NCI-H1417 treated with DMSO at 0.1 percent for 48 hours (cell line): Measurements from ENCODE around the gene CACNA1H.
"Not testable (repeated sequence)": the region's sequence is repeated elsewhere in the genome, so short reads cannot be mapped to it uniquely, and the experiment has no call there.

Experiments
- DNase-seq: peaks from one replicate; lab custom pipeline; 2025; lab: John Stamatoyannopoulos, UW

CACNA1H gene

GRCh38 chr16:1213796-1214372 is 61.0 kb downstream of the CACNA1H start:
- DNase-seq: no peak

GRCh38 chr16:1214719-1215118 is 61.8 kb downstream of the CACNA1H start:
- DNase-seq: no peak

GRCh38 chr16:1215574-1216295 is 62.8 kb downstream of the CACNA1H start:
- no peak for DNase-seq

GRCh38 chr16:1216296-1216619 is 63.4 kb downstream of the CACNA1H start:
- DNase-seq: no peak

- no peak for DNase-seq
Measured at GRCh38 chr16:1216681-1217400, 63.9 kb downstream of the CACNA1H start.

- DNase-seq: no peak
Measured at GRCh38 chr16:1217526-1217925, 64.6 kb downstream of the CACNA1H start.

- DNase-seq: no peak
Measured at GRCh38 chr16:1218061-1218929, 65.4 kb downstream of the CACNA1H start.

GRCh38 chr16:1218930-1219611 is 66.2 kb downstream of the CACNA1H start:
- no peak for DNase-seq

GRCh38 chr16:1220098-1220728 is 67.3 kb downstream of the CACNA1H start:
- no peak for DNase-seq

- no peak for DNase-seq
Measured at GRCh38 chr16:1220841-1221627, 68.1 kb downstream of the CACNA1H start.

- DNase-seq: no peak
Measured at GRCh38 chr16:1221628-1222552, 69.0 kb downstream of the CACNA1H start.

GRCh38 chr16:1222553-1223354 is 69.8 kb downstream of the CACNA1H start:
- DNase-seq: no peak

- DNase-seq: no peak
Measured at GRCh38 chr16:1223355-1224214, 70.7 kb downstream of the CACNA1H start.

- DNase-seq: no peak
Measured at GRCh38 chr16:1224558-1224957, 71.7 kb downstream of the CACNA1H start.

GRCh38 chr16:1225051-1225451 is 72.1 kb downstream of the CACNA1H start, which contains the start of gene TPSG1:
TSS of gene TPSG1 (minus strand) at chr16:1225268. CDS start at chr16:1225252, 16 bp downstream.
- DNase-seq: no peak

- DNase-seq: not testable (repeated sequence)
Measured at GRCh38 chr16:1225728-1226311, 72.9 kb downstream of the CACNA1H start.

GRCh38 chr16:1226692-1227091 is 73.8 kb downstream of the CACNA1H start:
- not testable (repeated sequence) for DNase-seq
